Measurements from ENCODE around the gene LRRC59.
A peak's percentile ranks its signal among the peaks of the same experiment; 100 is the strongest.
"Not testable (repeated sequence)": the region's sequence is repeated elsewhere in the genome, so short reads cannot be mapped to it uniquely, and the experiment has no call there.

LRRC59 gene

GRCh38 chr17:50347117-50347893 lies 50.0 kb downstream of the LRRC59 start:
- no peak for DNase-seq (ENCODE audit: low spot score)

GRCh38 chr17:50346313-50347116 lies 50.8 kb downstream of the LRRC59 start:
- peak; percentile 54 for DNase-seq (ENCODE audit: low spot score)

- DNase-seq (ENCODE audit: low spot score) = peak; percentile 99
Measured at GRCh38 chr17:50345432-50346312, 51.7 kb downstream of the LRRC59 start, which contains the start of gene XYLT2. Gene XYLT2, plus strand, starts transcription at chr17:50346126. Its CDS starts 15 bp downstream, at chr17:50346141.

DNA sequence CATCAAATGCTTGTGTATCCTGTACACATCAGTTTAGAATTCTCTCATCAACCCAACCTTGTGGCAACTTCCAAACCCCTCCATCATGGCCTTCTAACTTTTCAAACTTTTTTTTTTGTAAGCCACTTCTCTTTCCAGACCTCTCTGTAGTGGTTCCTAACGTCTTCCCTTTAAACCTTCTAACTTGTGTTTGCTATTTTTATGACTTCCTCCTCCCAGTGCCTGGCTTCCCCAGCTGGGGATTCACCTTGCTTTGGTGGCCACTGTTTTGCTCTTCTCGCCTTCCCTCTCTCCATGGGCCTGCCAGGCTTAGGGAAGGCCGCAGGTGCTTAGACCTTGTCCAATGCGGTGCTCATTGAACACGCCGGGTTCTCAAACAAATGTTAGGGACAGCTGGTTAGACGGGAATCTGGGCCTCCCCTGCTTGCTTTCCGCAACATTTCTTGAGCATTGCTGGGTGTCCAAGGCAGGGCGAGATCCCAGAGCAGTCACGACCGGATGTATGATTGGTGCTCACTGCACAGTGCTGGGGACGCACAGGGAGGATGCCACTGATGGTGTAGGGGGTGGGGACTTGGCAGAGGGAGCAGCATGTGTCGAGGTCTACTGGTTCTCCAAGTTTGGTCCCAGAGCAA lies 52.5 kb downstream of the LRRC59 start:
- DNase-seq (ENCODE audit: low spot score) = peak; percentile 20

DNA sequence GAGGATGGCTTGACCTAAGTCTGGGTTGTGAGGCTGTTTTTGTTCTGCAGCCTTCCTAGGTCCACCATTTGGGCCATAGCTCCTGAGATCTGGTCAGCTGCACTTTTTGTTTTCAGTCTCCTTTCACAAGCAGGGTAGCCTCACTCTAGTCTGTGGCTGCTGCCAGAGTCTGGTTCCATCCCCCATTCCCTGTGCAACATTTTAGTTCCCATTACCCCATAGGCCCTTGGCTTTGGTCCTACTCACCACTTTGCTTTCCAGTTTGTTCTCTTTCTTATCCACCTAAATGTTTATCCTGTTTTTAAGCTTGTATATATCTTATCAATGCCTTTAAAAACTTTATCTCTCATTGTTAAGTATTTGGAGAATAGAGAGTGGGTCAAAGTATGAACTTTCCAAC lies 57.9 kb downstream of the LRRC59 start:
- DNase-seq (ENCODE audit: low spot score) = no peak

- DNase-seq (ENCODE audit: low spot score) = no peak
Measured at GRCh38 chr17:50338645-50339044, 58.7 kb downstream of the LRRC59 start.

- no peak for DNase-seq (ENCODE audit: low spot score)
Measured at GRCh38 chr17:50337956-50338355, 59.4 kb downstream of the LRRC59 start.

DNA sequence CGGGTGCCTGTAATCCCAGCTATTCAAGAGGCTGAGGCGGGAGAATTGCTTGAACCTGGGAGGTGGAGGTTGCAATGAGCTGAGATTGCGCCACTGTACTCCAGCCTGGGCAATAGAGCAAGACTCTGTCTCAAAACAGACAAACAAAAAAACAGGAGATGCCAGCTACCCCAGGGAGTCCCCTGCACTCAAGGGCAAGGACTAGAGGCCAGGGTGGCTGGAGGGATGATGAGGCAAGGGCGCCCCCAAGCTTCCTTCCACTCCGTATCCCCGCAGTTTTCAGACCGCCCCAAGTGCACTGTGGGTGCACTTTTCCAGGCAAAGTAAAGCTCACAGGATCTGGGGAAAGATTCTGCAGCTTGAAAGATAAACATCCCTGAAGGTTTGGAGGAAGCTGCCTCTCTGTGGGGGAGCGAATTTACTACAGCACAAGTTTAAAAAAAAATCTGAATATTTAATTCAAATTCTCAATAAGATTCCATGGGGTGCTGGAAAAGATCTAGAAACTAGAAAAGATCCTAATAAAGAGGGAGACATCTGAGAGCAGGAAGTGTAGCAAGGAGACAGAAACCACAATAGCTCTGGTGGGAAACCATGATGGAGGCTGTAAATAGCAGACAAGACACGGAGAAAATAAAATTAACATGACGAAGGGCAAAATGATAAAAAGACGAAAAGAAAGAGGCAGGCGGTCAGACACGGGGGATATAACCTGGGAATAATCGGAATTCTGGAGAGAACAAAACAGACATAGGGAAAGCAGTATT lies 63.8 kb downstream of the LRRC59 start:
- not testable (repeated sequence) for DNase-seq (ENCODE audit: low spot score)

DNA sequence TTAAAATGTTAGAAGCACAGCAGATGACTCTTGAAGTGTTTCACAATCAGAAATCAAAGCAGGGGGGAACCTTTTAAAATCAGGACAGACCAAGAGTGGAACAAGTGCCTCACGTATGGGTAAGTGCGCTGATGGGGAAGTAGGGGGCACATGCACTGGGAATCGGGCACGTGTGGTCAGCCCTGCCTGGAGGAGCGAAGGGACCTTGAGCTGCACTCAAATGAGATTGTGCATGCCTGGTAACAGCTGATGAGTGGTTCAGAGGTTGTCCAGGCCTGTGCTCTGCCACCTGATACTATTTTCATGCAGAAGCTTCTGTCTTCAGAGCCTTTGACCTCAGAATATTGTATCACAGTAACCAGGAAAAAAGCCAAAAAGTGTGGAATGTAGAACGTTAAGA lies 65.1 kb downstream of the LRRC59 start:
- DNase-seq (ENCODE audit: low spot score) = no peak

Measured in AG20443 (cell line).